ENCODE data around the gene HIVEP1. TPM values are rescaled to one million over a fixed set of nuclear protein-coding genes. Genes with fewer than 3 reads are reported as not detected.

The HIVEP1 gene
- total RNA-seq, 4 donors from 2014 or later, result 23.2 to 41.5 (median 32.6) TPM

GRCh38 chr6:12208190-12208589 lies 196.1 kb downstream of the HIVEP1 start:
- H3K4me3 ChIP-seq (ENCODE audit: low read depth, poor library complexity, severe bottlenecking), result no peak overlapping the region
- TF ChIP-seq POLR2A (IDR thresholded peaks at IDR 0.05) (no peak), CTCF (IDR thresholded peaks at IDR 0.05) (no peak)
- 85 to 88% methylated on average over 8 of the region's 8 CpGs for WGBS, 2 donors
- intact Hi-C loops (cut with DNase I; ENCODE audit: low total_unique reads), result no loop called here
- peak in 1 of 2 donors; percentile 24 for DNase-seq (ENCODE audit: low spot score in 2 of 2)

GRCh38 chr6:12208673-12209072 lies 196.6 kb downstream of the HIVEP1 start:
- WGBS, 2 donors, result 95 to 98% methylated on average over 4 of the region's 4 CpGs
- DNase-seq (ENCODE audit: low spot score in 2 of 2), result no peak
- no peak overlapping the region for H3K4me3 ChIP-seq (ENCODE audit: low read depth, poor library complexity, severe bottlenecking)
- intact Hi-C loops (cut with DNase I; ENCODE audit: low total_unique reads), result no loop called here
- no peak for TF ChIP-seq CTCF (IDR thresholded peaks at IDR 0.05)
- no peak for TF ChIP-seq POLR2A (IDR thresholded peaks at IDR 0.05)

Other genes with a start within 250 kb of the HIVEP1 start
- gene ADTRP, start 233.5 kb upstream of the HIVEP1 start, total RNA-seq, result 10 to 100 TPM in 3 of 4 donors, 1 to 10 TPM in 1; 9.1 to 40.4 (median 21.8) TPM